AG09309 (cell line): ENCODE data around the gene C2CD3.

Experiments
- DNase-seq: peaks from one replicate; pipeline ENCODE4 v3.0.0-alpha.2; 2010; ENCODE audit warnings: low read depth
- H3K4me3 ChIP-seq: 2 replicates; pipeline ENCODE4 v1.5.1; 2011; ENCODE audit warnings: mild to moderate bottlenecking, low read depth, low read length, moderate library complexity; ENCODE audit not compliant: control insufficient read depth
- TF ChIP-seq, protein P1 (sequence below): IDR thresholded peaks from 2 replicates; pipeline ENCODE4 v1.5.1; 2011; ENCODE audit warnings: mild to moderate bottlenecking, low read depth, low read length, inconsistent platforms; ENCODE audit not compliant: insufficient read depth, control insufficient read depth; ENCODE audit errors: missing control alignments

The C2CD3 gene

DNA sequence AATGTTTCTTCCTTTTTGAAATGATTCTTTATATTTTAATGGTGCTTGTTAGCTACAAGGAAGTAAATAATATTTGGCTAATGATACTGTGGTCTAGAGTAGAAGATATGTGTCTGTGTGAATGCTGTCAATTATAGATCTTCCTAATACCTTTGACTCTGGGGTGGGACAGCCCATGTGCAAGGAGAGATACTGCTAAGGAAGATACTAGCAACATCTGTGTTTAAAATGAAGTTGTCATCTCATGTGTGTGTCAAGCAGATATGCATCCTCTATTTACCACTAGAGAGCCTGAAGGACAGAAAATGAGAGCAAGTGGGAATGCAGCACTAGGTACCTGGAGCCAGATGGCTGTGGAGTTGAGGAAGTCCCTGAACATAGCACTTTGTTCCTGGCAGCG, 34.4 kb upstream of the C2CD3 start:
- no peak overlapping the region for H3K4me3 ChIP-seq
- TF ChIP-seq, protein P1, sequence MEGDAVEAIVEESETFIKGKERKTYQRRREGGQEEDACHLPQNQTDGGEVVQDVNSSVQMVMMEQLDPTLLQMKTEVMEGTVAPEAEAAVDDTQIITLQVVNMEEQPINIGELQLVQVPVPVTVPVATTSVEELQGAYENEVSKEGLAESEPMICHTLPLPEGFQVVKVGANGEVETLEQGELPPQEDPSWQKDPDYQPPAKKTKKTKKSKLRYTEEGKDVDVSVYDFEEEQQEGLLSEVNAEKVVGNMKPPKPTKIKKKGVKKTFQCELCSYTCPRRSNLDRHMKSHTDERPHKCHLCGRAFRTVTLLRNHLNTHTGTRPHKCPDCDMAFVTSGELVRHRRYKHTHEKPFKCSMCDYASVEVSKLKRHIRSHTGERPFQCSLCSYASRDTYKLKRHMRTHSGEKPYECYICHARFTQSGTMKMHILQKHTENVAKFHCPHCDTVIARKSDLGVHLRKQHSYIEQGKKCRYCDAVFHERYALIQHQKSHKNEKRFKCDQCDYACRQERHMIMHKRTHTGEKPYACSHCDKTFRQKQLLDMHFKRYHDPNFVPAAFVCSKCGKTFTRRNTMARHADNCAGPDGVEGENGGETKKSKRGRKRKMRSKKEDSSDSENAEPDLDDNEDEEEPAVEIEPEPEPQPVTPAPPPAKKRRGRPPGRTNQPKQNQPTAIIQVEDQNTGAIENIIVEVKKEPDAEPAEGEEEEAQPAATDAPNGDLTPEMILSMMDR, result no peak
- no peak for DNase-seq

DNA sequence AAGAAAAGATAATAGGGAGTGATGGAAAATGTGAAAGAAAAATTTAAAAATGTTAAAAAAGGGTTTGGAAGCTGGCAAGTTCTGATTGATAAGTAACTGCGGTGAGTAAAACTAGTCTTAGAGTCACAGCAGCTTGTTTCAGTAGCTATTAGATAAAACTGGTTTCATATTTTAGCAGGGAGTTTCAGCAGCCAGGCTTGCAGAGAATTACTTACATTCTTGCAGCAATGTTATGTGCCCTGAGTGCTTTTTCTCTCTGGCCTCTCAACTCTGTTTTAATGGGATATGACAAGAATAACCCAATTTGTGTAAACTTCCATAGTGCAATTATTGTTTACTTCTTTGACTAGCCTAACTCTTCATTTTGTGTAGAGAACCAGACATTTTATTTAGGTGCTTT, 33.9 kb upstream of the C2CD3 start:
- no peak for DNase-seq
- H3K4me3 ChIP-seq, result no peak overlapping the region
- TF ChIP-seq, protein P1, result no peak

DNA sequence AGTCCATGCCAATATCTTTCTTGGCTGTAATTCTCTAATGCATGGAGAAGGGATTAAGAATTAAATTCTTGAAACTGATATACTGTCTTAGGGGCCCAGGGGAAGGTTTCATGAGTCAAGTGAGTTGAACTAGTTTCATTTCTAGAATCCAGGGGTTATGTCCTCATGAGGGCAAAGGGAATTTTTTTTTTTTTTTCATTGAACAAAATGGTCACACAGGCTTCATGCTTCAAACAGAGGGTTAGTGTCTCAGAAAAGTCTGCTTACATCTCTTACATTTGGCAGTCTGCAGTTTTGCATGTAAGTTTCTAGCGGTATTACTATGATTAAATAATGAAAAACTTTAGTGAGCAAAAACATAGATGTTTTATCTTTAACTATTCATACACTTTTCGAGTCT, 33.2 kb upstream of the C2CD3 start:
- TF ChIP-seq, protein P1, result no peak
- DNase-seq, result no peak
- no peak overlapping the region for H3K4me3 ChIP-seq

DNA sequence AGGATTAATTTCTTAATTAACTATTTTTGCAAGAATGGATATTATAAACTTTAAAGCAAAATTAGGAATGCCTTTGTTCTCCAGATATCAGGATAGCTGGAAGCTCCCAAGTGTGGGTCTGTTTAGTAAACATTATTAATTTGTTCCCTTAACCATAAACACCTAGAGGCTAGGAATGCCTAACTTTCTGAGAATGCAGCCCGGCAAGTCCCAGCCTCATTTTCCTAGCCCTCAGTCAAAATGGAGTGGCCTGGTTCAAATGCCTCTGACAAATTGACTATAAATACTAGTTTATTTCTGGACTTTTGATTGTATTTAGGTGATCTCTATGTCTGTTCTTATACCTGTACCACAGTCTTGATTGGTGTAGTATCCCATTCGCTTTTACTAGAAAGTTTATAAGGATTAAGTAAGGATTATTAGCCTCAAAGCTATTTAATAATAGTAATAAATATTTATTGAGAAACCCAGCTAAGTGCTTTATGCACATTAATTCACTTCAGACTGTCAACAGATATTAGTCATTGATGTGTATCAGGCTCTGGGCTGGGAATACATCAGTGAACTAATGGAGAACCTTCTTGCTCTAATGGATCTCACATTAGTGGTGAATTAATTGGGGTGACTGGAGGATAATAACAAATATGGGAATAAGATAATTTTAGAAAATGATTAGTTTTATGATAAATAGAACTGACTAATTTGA, 26.1 kb upstream of the C2CD3 start:
- TF ChIP-seq, protein P1, result no peak
- no peak overlapping the region for H3K4me3 ChIP-seq
- no peak for DNase-seq

DNA sequence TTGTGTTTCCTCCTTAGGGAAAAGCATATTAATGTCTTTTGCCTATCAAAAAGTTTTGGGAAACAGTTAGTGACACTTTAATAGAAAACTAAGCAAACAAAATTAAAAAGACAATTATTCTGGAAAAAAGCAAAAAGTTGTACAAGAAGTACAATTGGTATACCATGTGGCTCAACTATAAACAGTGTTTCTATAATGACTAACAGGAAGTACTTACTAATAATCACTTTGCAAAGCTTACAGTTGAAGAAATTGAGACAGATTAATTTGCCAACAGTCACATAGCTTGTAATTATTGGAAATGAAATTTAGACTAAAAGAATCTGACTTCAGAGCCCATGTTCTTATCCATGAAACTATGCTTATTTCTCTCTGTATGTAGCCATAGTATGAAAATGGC, 25.0 kb upstream of the C2CD3 start:
- TF ChIP-seq, protein P1, result no peak
- no peak for DNase-seq
- H3K4me3 ChIP-seq, result no peak overlapping the region

DNA sequence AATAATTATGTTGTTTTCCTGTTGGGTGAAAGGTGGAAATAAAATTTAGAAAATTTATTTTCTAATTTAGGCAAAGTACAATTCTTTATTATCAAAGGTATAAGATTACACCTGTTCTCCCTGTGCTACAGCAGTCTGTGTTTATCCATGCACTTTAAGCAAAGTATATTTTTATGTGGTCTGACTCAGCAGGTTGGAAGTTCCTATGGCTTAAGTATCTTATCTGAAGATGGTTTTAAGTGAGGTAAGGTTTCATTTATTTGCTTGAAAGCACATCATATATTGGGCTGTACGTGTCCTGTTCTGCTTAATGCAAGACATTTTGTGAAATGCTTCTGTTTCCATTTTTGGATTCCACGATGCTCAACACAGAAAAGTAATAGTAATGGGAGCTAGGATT, 14.9 kb upstream of the C2CD3 start:
- no peak for DNase-seq
- TF ChIP-seq, protein P1, result no peak
- no peak overlapping the region for H3K4me3 ChIP-seq
